Endothelial cell of umbilical vein (primary cell): ENCODE measurements around the gene PGP. TPM values are rescaled to one million over a fixed set of nuclear protein-coding genes. Genes with fewer than 3 reads are reported as not detected.

Source experiments
- BruUV-seq: library from RNA; stranded (reverse); fragments of 400-500 nt; replicated peaks from 2 replicates; lab custom pipeline; 2021; lab: Mats Ljungman, UMichigan
- CTCF ChIA-PET: fragments of 300-600, 350-600 bp; sonication (Branson Sonifier 250); formaldehyde crosslinking; loops from one replicate; lab custom pipeline; 2021; ENCODE audit warnings: antibody characterized with exemption, inconsistent platforms; lab: Charles Lee
- POLR2A ChIA-PET: fragments of 300-600, 350-600 bp; sonication (Branson Sonifier 250); formaldehyde crosslinking; loops from one replicate; lab custom pipeline; 2021; ENCODE audit warnings: antibody characterized with exemption, inconsistent platforms; lab: Charles Lee
- DNase-seq: peaks from one replicate; pipeline ENCODE4 v3.0.0-alpha.2; 2011; ENCODE audit warnings: low read depth, low spot score
- FAIRE-seq: peaks from 2 replicates; lab custom pipeline; 2011; peaks lifted over from hg19 to GRCh38; lab: Jason Lieb, UNC
- H2AFZ ChIP-seq: 2 replicates; pipeline ENCODE4 v1.6.0; 2012; ENCODE audit warnings: low read depth, low read length, control low read depth, inconsistent platforms
- H3K27ac ChIP-seq: 2 replicates; pipeline ENCODE4 v1.5.1; 2011; ENCODE audit warnings: low read depth, mild to moderate bottlenecking, control low read depth, low read length, moderate library complexity; ENCODE audit not compliant: insufficient read depth
- H3K27me3 ChIP-seq, 2 experiments: 2 replicates each; pipeline versions ENCODE4 v1.6.0 to v1.6.1; 2011; ENCODE audit warnings: low read length in 2 of 2, mixed read lengths in 1 of 2; ENCODE audit not compliant: control insufficient read depth in 2 of 2, insufficient read depth in 2 of 2
- H3K36me3 ChIP-seq, 2 experiments: 2 replicates in 1 of 2; 3 replicates in 1 of 2; pipeline ENCODE4 v1.5.1; 2011; ENCODE audit warnings: low read length in 2 of 2, mild to moderate bottlenecking in 1 of 2, moderate library complexity in 1 of 2; ENCODE audit not compliant: control insufficient read depth in 2 of 2, insufficient read depth in 2 of 2; ENCODE audit errors: extremely low read depth in 1 of 2
- H3K4me1 ChIP-seq: 3 replicates; pipeline ENCODE4 v1.5.1; 2011; ENCODE audit warnings: mild to moderate bottlenecking, low read length; ENCODE audit not compliant: control insufficient read depth, insufficient read depth; ENCODE audit errors: extremely low read depth
- H3K4me2 ChIP-seq: 2 replicates; pipeline ENCODE4 v1.6.1; 2011; ENCODE audit warnings: low read length, control low read depth, mixed read lengths; ENCODE audit not compliant: insufficient read depth
- H3K4me3 ChIP-seq, 3 experiments: fragments of 200-600 bp in 1 of 3; sonication (generic), shearing (Covaris generic) in 1 of 3; replicated peaks in 1 of 3; 2 replicates each; pipeline ENCODE4 v1.5.1; 2011 to 2016; ENCODE audit warnings: control low read depth in 3 of 3, low read length in 3 of 3, mild to moderate bottlenecking in 2 of 3, inconsistent platforms in 1 of 3, low read depth in 1 of 3, moderate library complexity in 1 of 3; ENCODE audit not compliant: insufficient read depth in 1 of 3
- H3K79me2 ChIP-seq: 2 replicates; pipeline ENCODE4 v1.6.0; 2012; ENCODE audit warnings: low read length, inconsistent platforms; ENCODE audit not compliant: control insufficient read depth, insufficient read depth
- H3K9ac ChIP-seq: replicated peaks from 2 replicates; pipeline ENCODE3; 2011; ENCODE audit warnings: low read length, control low read depth; ENCODE audit not compliant: insufficient read depth; ENCODE audit errors: extremely low read depth
- H3K9me1 ChIP-seq: replicated peaks from 3 replicates; pipeline ENCODE4 v1.6.0; 2011; ENCODE audit warnings: mild to moderate bottlenecking, low read length; ENCODE audit not compliant: control insufficient read depth, insufficient read depth; ENCODE audit errors: extremely low read depth
- H3K9me3 ChIP-seq: replicated peaks from 2 replicates; pipeline ENCODE4 v1.5.1; 2012; ENCODE audit warnings: low read length, inconsistent platforms; ENCODE audit not compliant: control insufficient read depth, insufficient read depth
- H4K20me1 ChIP-seq: replicated peaks from 2 replicates; pipeline ENCODE3; 2011; ENCODE audit warnings: mild to moderate bottlenecking, low read length; ENCODE audit not compliant: control insufficient read depth, insufficient read depth; ENCODE audit errors: extremely low read depth
- EZH2 ChIP-seq: IDR thresholded peaks from 2 replicates; pipeline ENCODE4 v1.6.1; 2012; ENCODE audit warnings: borderline replicate concordance, low read depth, mild to moderate bottlenecking, moderate library complexity, low read length, inconsistent platforms; ENCODE audit not compliant: severe bottlenecking
- FOS ChIP-seq: IDR thresholded peaks from 2 replicates; pipeline ENCODE4 v1.6.1; 2011; ENCODE audit warnings: mild to moderate bottlenecking, low read length, moderate library complexity, borderline replicate concordance; ENCODE audit not compliant: insufficient read depth
- GATA2 ChIP-seq: IDR thresholded peaks from 2 replicates; pipeline ENCODE4 v1.7.0; 2011; ENCODE audit warnings: low read depth, mild to moderate bottlenecking, moderate library complexity, mixed read lengths, low read length; ENCODE audit not compliant: insufficient read length, insufficient read depth
- JUN ChIP-seq: IDR thresholded peaks from 2 replicates; pipeline ENCODE4 v1.6.1; 2011; ENCODE audit warnings: borderline replicate concordance, low read depth; ENCODE audit not compliant: insufficient read length, insufficient read depth
- MYC ChIP-seq: IDR thresholded peaks from one replicate; pipeline ENCODE4 v1.6.1; 2011; ENCODE audit warnings: mild to moderate bottlenecking, low read depth, low read length
- POLR2A ChIP-seq: IDR thresholded peaks from 2 replicates; pipeline ENCODE4 v1.6.1; 2012; ENCODE audit warnings: low read depth, mild to moderate bottlenecking, control low read depth, low read length
- POLR2AphosphoS5 ChIP-seq: IDR thresholded peaks from 2 replicates; pipeline ENCODE4 v1.6.1; 2012; ENCODE audit warnings: low read depth, mild to moderate bottlenecking, control low read depth, low read length, moderate library complexity; ENCODE audit not compliant: insufficient read depth
- dilution Hi-C: fragments of 300-500 bp; cut with MboI; formaldehyde crosslinking; loops from one replicate; pipeline ENCODE4 v1.15.0; 2019; ENCODE audit warnings: low sequenced_read_pairs; ENCODE audit not compliant: extremely low pct_ligation_motif_present
- intact Hi-C: fragments of 100-400 bp; cut with micrococcal nuclease; formaldehyde crosslinking; loops from one replicate; pipeline ENCODE4 v1.10.0; 2022
- polyA plus RNA-seq, 4 experiments: library from polyadenylated mRNA; depleted of rRNA in 3 of 4; stranded (reverse) in 3 of 4; unstranded in 1 of 4; fragments of >200 nt; gene quantifications; 2 replicates each; pipeline versions ENCODE4 v1.2.1 to v1.2.3, GENCODE V29; 2011 to 2012; ENCODE audit warnings: missing spikeins in 1 of 4
- total RNA-seq: library from RNA; stranded (reverse); gene quantifications from 2 replicates; pipeline ENCODE4 v1.2.3, GENCODE V29; 2021
- TF ChIP-seq, protein P1 (sequence below): IDR thresholded peaks from 2 replicates; pipeline ENCODE4 v1.6.1; 2011; ENCODE audit not compliant: insufficient read depth, insufficient read length
- TF ChIP-seq, protein P2 (sequence below), 2 donors: IDR thresholded peaks; 1 replicate in 1 of 2; 2 replicates in 1 of 2; pipeline ENCODE4 v1.5.1; 2011; ENCODE audit warnings: low read length in 2 of 2, mild to moderate bottlenecking in 2 of 2, moderate library complexity in 2 of 2, control low read depth in 1 of 2, inconsistent platforms in 1 of 2, low read depth in 1 of 2; ENCODE audit not compliant: insufficient read depth in 1 of 2; ENCODE audit errors: extremely low read depth in 1 of 2

PGP gene
- total and polyA plus RNA-seq, 2 donors (not counting 3 experiments of a cell fraction or from before 2014, with no cell fraction given) = 28.5 to 29.6 TPM

DNA sequence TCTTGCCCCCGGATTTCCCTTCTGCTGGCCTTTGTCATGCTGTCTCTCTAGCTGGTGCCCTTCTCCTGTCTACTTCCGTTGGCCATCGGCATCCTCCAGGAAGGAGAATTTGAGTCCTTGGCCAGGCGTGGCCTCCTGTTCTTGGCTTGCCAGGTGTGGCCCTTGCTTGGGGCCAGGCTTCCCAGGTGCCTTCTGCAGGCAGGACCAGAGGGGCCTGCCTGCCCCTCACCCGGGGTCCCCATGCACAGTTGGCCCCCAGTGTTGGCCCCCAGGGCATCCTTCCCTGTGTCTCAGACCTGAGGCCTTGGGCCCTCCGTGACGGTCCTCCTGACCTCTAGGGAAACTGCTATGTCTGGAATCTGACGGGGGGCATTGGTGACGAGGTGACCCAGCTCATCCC lies 6.8 kb downstream of the PGP start:
- Histone ChIP-seq H3K27ac (no peak overlapping the region), H3K79me2 (peaks cover 16% of the 10 kb centered on the region), H3K27me3 (no peaks in the 10 kb centered on the region), H2AFZ (no peak overlapping the region), H4K20me1 (no peaks in the 10 kb centered on the region), H3K9me1 (no peaks in the 10 kb centered on the region), H3K4me3 (no peak overlapping the region), H3K9me3 (no peaks in the 10 kb centered on the region), H3K4me2 (no peak overlapping the region), H3K4me1 (peaks cover 16% of the 10 kb centered on the region), H3K36me3 (peaks cover 0 to 22% of the 10 kb centered on the region in 2 experiments), H3K9ac (no peak overlapping the region)
- ChIA-PET CTCF (no interaction called here), POLR2A (no interaction called here)
- intact Hi-C loops (no loop called here), dilution Hi-C loops (no loop called here)
- no peak for TF ChIP-seq JUN
- no peak for TF ChIP-seq POLR2AphosphoS5
- no peak for TF ChIP-seq MYC
- TF ChIP-seq, protein P1, sequence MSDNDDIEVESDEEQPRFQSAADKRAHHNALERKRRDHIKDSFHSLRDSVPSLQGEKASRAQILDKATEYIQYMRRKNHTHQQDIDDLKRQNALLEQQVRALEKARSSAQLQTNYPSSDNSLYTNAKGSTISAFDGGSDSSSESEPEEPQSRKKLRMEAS = no peak
- TF ChIP-seq GATA2 = no peak
- TF ChIP-seq, protein P2, sequence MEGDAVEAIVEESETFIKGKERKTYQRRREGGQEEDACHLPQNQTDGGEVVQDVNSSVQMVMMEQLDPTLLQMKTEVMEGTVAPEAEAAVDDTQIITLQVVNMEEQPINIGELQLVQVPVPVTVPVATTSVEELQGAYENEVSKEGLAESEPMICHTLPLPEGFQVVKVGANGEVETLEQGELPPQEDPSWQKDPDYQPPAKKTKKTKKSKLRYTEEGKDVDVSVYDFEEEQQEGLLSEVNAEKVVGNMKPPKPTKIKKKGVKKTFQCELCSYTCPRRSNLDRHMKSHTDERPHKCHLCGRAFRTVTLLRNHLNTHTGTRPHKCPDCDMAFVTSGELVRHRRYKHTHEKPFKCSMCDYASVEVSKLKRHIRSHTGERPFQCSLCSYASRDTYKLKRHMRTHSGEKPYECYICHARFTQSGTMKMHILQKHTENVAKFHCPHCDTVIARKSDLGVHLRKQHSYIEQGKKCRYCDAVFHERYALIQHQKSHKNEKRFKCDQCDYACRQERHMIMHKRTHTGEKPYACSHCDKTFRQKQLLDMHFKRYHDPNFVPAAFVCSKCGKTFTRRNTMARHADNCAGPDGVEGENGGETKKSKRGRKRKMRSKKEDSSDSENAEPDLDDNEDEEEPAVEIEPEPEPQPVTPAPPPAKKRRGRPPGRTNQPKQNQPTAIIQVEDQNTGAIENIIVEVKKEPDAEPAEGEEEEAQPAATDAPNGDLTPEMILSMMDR (IDR thresholded peaks at IDR 0.05; ENCODE audit: extremely low read depth in 1 of 2, insufficient read depth in 1 of 2, low read depth in 1 of 2, low read length in 2 of 2) = no peak
- TF ChIP-seq FOS = no peak
- no peak for TF ChIP-seq POLR2A
- TF ChIP-seq EZH2 = no peak
- DNase-seq = no peak
- FAIRE-seq = no peak
- BruUV-seq = no TSS peak
